Liver (tissue), 10 donors: Measurements from ENCODE around the gene PLEK2. TPM values are rescaled to one million over a fixed set of nuclear protein-coding genes. Genes with fewer than 3 reads are reported as not detected.
"Not testable (repeated sequence)": the region's sequence is repeated elsewhere in the genome, so short reads cannot be mapped to it uniquely, and the experiment has no call there.

Experiments
- DNase-seq: peaks from one replicate; pipeline ENCODE4 v3.0.0-alpha.2; 2017; ENCODE audit warnings: low spot score
- H3K27ac ChIP-seq, 2 donors: one replicate each; pipeline ENCODE4 v1.7.0; 2013; ENCODE audit warnings: inconsistent platforms in 2 of 2, low read length in 2 of 2, control low read depth in 1 of 2, low read depth in 1 of 2, mild to moderate bottlenecking in 1 of 2
- H3K27me3 ChIP-seq, 4 donors: one replicate each; pipeline versions ENCODE4 v1.6.1 to v1.7.0; 2013; ENCODE audit warnings: low read length in 3 of 4, inconsistent platforms in 1 of 4, mild to moderate bottlenecking in 1 of 4, moderate library complexity in 1 of 4; ENCODE audit not compliant: control insufficient read depth in 4 of 4, insufficient read depth in 4 of 4
- H3K36me3 ChIP-seq, 4 donors: one replicate each; pipeline versions ENCODE4 v1.6.1 to v1.7.0; 2013; ENCODE audit warnings: low read length in 3 of 4, mild to moderate bottlenecking in 3 of 4, low read depth in 1 of 4, moderate library complexity in 1 of 4; ENCODE audit not compliant: control insufficient read depth in 4 of 4, insufficient read depth in 3 of 4
- H3K4me1 ChIP-seq, 4 donors: one replicate each; pipeline versions ENCODE4 v1.6.1 to v1.7.0; 2013; ENCODE audit warnings: low read length in 3 of 4, mild to moderate bottlenecking in 3 of 4, moderate library complexity in 1 of 4; ENCODE audit not compliant: control insufficient read depth in 4 of 4, insufficient read depth in 4 of 4
- H3K4me3 ChIP-seq, 3 donors: one replicate each; pipeline versions ENCODE4 v1.6.1 to v1.7.0; 2013; ENCODE audit warnings: low read length in 3 of 3, control low read depth in 1 of 3, low read depth in 1 of 3, mild to moderate bottlenecking in 1 of 3
- H3K9ac ChIP-seq, 2 donors: one replicate each; pipeline ENCODE4 v1.7.0; 2013; ENCODE audit warnings: low read length in 2 of 2, mild to moderate bottlenecking in 2 of 2, moderate library complexity in 2 of 2, control low read depth in 1 of 2, low read depth in 1 of 2
- H3K9me3 ChIP-seq, 4 donors: one replicate each; pipeline versions ENCODE4 v1.6.1 to v1.7.0; 2013; ENCODE audit warnings: low read length in 3 of 4; ENCODE audit not compliant: control insufficient read depth in 4 of 4
- FOXA2 ChIP-seq: IDR thresholded peaks from 2 replicates; pipeline ENCODE4 v1.6.1; 2016; ENCODE audit warnings: antibody characterized with exemption
- HNF4A ChIP-seq, 2 donors: conservative IDR thresholded peaks; 2 replicates each; pipeline ENCODE4 v1.6.1; 2016; ENCODE audit warnings: antibody characterized with exemption in 2 of 2, mild to moderate bottlenecking in 2 of 2
- JUND ChIP-seq, 2 donors: IDR thresholded peaks; 2 replicates each; pipeline ENCODE4 v1.6.1; 2016; ENCODE audit warnings: antibody characterized with exemption in 2 of 2
- NR2F2 ChIP-seq: IDR thresholded peaks from 2 replicates; pipeline ENCODE4 v1.6.1; 2016; ENCODE audit warnings: antibody characterized with exemption
- RXRA ChIP-seq, 2 donors: IDR thresholded peaks; 2 replicates each; pipeline ENCODE4 v1.6.1; 2017 to 2018; ENCODE audit warnings: antibody characterized with exemption in 2 of 2, mild to moderate bottlenecking in 1 of 2
- TAF1 ChIP-seq: conservative IDR thresholded peaks from 2 replicates; pipeline ENCODE4 v1.6.1; 2016; ENCODE audit warnings: antibody characterized with exemption, mild to moderate bottlenecking
- WGBS: extraction: QIAGEN DNeasy Blood & Tissue Kit; methylation state at CpG from one replicate; pipeline ENCODE4 v1.1.7; 2013; 5-methylcytosine and 5-hydroxymethylcytosine counted together
- polyA plus RNA-seq, 2 donors: library from polyadenylated mRNA; stranded (reverse) in 1 of 2; unstranded in 1 of 2; fragments of 200-250 nt in 1 of 2; fragments of >200 nt in 1 of 2; fragmentation: Nextera tagmentation in 1 of 2; extraction: Ambion mirVana in 1 of 2; gene quantifications; one replicate each; pipeline versions ENCODE4 v1.2.1 to v1.2.3, GENCODE V29; 2013 to 2015
- small RNA-seq: library from RNA; depleted of rRNA; stranded (forward); fragments of <200 nt; gene quantifications from one replicate; pipeline ENCODE3, GENCODE V24; 2014
- total RNA-seq, 2 donors: library from RNA; depleted of rRNA; stranded (reverse); fragments of >200 nt; gene quantifications; one replicate each; pipeline ENCODE4 v1.2.3, GENCODE V29; 2014
- donor health status: healthy.
- donor health status: healthy.
- donor health status: healthy.
- donor health status: healthy.
- donor health status: healthy.

The PLEK2 gene
- total and polyA plus RNA-seq, 4 donors: 6.1 to 17.4 (median 11.2) TPM

GRCh38 chr14:67343601-67344230 is 68.2 kb downstream of the PLEK2 start:
- DNase-seq: no peak
- Histone ChIP-seq H3K9me3 (no peaks in the 10 kb centered on the region), H3K27me3 (no peaks in the 10 kb centered on the region), H3K9ac (no peak overlapping the region), H3K36me3 (peaks cover 7 to 37% (median 31%) of the 10 kb centered on the region in 4 donors), H3K27ac (no peak overlapping the region), H3K4me3 (no peak overlapping the region), H3K4me1 (no peaks in the 10 kb centered on the region)
- TF ChIP-seq RXRA (IDR thresholded peaks at IDR 0.05): no peak
- no peak for TF ChIP-seq NR2F2
- TF ChIP-seq FOXA2: no peak
- no peak for TF ChIP-seq TAF1
- TF ChIP-seq JUND (IDR thresholded peaks at IDR 0.05): no peak
- no peak for TF ChIP-seq HNF4A (conservative IDR thresholded peaks at IDR 0.05)
- 91% methylated on average over 4 of the region's 4 CpGs for WGBS

DNA sequence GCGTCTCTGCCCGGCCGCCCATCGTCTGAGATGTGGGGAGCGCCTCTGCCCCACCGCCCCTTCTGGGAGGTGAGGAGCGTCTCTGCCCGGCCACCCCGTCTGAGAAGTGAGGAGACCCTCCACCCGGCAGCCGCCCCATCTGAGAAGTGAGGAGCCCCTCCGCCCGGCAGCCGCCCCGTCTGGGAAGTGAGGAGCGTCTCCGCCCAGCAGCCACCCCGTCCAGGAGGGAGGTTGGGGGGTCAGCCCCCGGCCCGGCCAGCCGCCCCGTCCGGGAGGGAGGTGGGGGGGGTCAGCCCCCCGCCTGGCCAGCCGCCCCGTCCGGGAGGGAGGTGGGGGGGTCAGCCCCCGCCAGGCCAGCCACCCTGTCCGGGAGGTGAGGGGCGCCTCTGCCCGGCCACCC is 70.7 kb downstream of the PLEK2 start:
- 97% methylated on average over 31 of the region's 31 CpGs for WGBS
- not testable (repeated sequence) for H3K4me3 ChIP-seq, H3K27me3 ChIP-seq, H3K4me1 ChIP-seq, H3K27ac ChIP-seq, H3K9ac ChIP-seq, DNase-seq, H3K9me3 ChIP-seq
- peaks cover 7 to 51% (median 39%) of the 10 kb centered on the region in 4 donors for H3K36me3 ChIP-seq

Small RNAs within 50 kb of the gene (small RNA-seq; reads per million reads assigned to genes)
- gene MIR5694: not detected
- gene RF00019: not detected

Other genes starting within 250 kb of the PLEK2 start
- gene GARIN2, start 222.7 kb downstream of the PLEK2 start, total RNA-seq: under 1 TPM in 1 of 2 donors, not detected in 1; 0.59 TPM
- under 1 TPM in 1 of 2 donors, not detected in 1; 0.24 TPM for gene GARIN2, start 222.7 kb downstream of the PLEK2 start, polyA plus RNA-seq
- 10 to 100 TPM; 12.7 to 17.6 TPM for gene PALS1, start 170.7 kb downstream of the PLEK2 start, total RNA-seq
- 1 to 10 TPM; 5.5 to 7.5 TPM for gene PALS1, start 170.7 kb downstream of the PLEK2 start, polyA plus RNA-seq
- gene ATP6V1D, start 52.4 kb downstream of the PLEK2 start, total RNA-seq: 10 to 100 TPM; 35.8 to 53.2 TPM
- gene ATP6V1D, start 52.4 kb downstream of the PLEK2 start, polyA plus RNA-seq: 10 to 100 TPM; 22.6 to 49.8 TPM
- gene EIF2S1, start 51.8 kb downstream of the PLEK2 start, total RNA-seq: 10 to 100 TPM; 68.0 to 84.6 TPM
- gene EIF2S1, start 51.8 kb downstream of the PLEK2 start, polyA plus RNA-seq: 10 to 100 TPM; 32.3 to 72.2 TPM
- gene TMEM229B, start 76.6 kb upstream of the PLEK2 start, total RNA-seq: 1 to 10 TPM; 1.7 to 2.0 TPM
- 1 to 10 TPM in 1 of 2 donors, under 1 TPM in 1; 0.40 to 1.5 TPM for gene TMEM229B, start 76.6 kb upstream of the PLEK2 start, polyA plus RNA-seq
- 1 to 10 TPM; 1.3 to 2.4 TPM for gene PLEKHH1, start 121.1 kb upstream of the PLEK2 start, total RNA-seq
- under 1 TPM; 0.46 to 0.53 TPM for gene PLEKHH1, start 121.1 kb upstream of the PLEK2 start, polyA plus RNA-seq
- 10 to 100 TPM; 22.9 to 36.1 TPM for gene PIGH, start 188.1 kb upstream of the PLEK2 start, total RNA-seq
- gene PIGH, start 188.1 kb upstream of the PLEK2 start, polyA plus RNA-seq: 10 to 100 TPM; 14.2 to 20.5 TPM
- 1 to 10 TPM in 1 of 2 donors, under 1 TPM in 1; 0.08 to 3.1 TPM for gene ARG2, start 207.8 kb upstream of the PLEK2 start, total RNA-seq
- gene ARG2, start 207.8 kb upstream of the PLEK2 start, polyA plus RNA-seq: under 1 TPM; 0.58 to 0.61 TPM